ENCODE measurements around the gene LY86. TPM values are rescaled to one million over a fixed set of nuclear protein-coding genes. Genes with fewer than 3 reads are reported as not detected.

The LY86 gene
- total and polyA plus RNA-seq, 2 of the 13 experiments (the other 11 are each of a cell fraction or from before 2014, with no cell fraction given): not detected

DNA sequence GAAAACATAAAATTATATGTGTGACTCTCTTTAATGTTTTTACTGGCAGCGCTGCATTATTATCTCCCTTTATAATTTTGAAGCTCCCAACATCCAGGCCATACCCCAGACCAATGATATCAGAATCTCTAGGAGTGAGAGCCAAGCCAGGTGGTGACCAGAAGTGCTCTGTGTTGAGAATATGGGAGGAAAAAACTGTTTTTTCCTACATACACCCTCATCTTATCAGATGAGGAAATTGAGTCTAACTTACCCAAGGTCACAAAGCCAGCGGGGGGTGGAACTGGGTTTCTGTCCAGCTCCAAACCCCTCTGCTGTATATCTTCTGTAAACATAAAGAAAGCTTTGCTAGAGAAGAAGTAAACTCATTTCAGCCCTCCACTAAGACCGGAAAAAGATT is 42.5 kb downstream of the LY86 start:
- ChIA-PET POLR2A (no interaction called here), CTCF (ENCODE audit: low intra/inter-chr PET ratio, low total read pairs) (no interaction called here)
- H3K27ac ChIP-seq (ENCODE audit: extremely low read length, insufficient read depth, low read length): no peak overlapping the region
- no peak overlapping the region for H3K9ac ChIP-seq (ENCODE audit: insufficient read depth, low read depth, low read length)
- 10% methylated on average over 3 of the region's 3 CpGs for WGBS (ENCODE audit: low lambda C conversion rate)
- peaks cover 1 to 29% of the 10 kb centered on the region in 2 experiments; a peak in 3 of 5 replicates for H3K27me3 ChIP-seq (ENCODE audit: control insufficient read depth in 1 of 2, insufficient read depth in 2 of 2, low read length in 2 of 2)
- H4K20me1 ChIP-seq (ENCODE audit: insufficient read depth, low read length): no peaks in the 10 kb centered on the region
- no peak for ATAC-seq
- BruUV-seq (replicated peaks): no TSS peak
- H2AFZ ChIP-seq (ENCODE audit: low read length): no peak overlapping the region
- in situ Hi-C loops (cut with HindIII; ENCODE audit: extremely low pct_ligation_motif_present, low pct_unique_long_range_greater_than_20kb): no loop called here
- no peak overlapping the region for H3K4me3 ChIP-seq (replicated peaks in 1 of 3; ENCODE audit: insufficient read depth in 1 of 3, low read depth in 2 of 3, low read length in 3 of 3)
- no peak overlapping the region for H3K4me2 ChIP-seq (ENCODE audit: low read depth, low read length)
- H3K9me3 ChIP-seq (ENCODE audit: low read length): no peaks in the 10 kb centered on the region
- intact Hi-C loops (cut with micrococcal nuclease; ENCODE audit: unreplicated experiment): no loop called here
- no peak for DNase-seq (ENCODE audit: low spot score)
- no peaks in the 10 kb centered on the region for H3K79me2 ChIP-seq (ENCODE audit: insufficient read depth, low read length)
- no peak for FAIRE-seq
- no peaks in the 10 kb centered on the region for H3K36me3 ChIP-seq (replicated peaks in 1 of 2; ENCODE audit: control insufficient read depth in 1 of 2, insufficient read depth in 2 of 2, low read length in 2 of 2)
- no peaks in the 10 kb centered on the region for H3K4me1 ChIP-seq (ENCODE audit: insufficient read depth, low read length)
- TF ChIP-seq ZNF720 (CRISPR knock-in tag; IDR thresholded peaks at IDR 0.05) (no peak), ZNF20 (CRISPR knock-in tag; IDR thresholded peaks at IDR 0.05) (no peak), ATAD3A (CRISPR knock-in tag; IDR thresholded peaks at IDR 0.05) (no peak), SP4 (CRISPR knock-in tag; IDR thresholded peaks at IDR 0.05) (no peak), ZNF615 (CRISPR knock-in tag; IDR thresholded peaks at IDR 0.05; ENCODE audit: borderline replicate concordance) (no peak)
- TF ChIP-seq, protein P1, sequence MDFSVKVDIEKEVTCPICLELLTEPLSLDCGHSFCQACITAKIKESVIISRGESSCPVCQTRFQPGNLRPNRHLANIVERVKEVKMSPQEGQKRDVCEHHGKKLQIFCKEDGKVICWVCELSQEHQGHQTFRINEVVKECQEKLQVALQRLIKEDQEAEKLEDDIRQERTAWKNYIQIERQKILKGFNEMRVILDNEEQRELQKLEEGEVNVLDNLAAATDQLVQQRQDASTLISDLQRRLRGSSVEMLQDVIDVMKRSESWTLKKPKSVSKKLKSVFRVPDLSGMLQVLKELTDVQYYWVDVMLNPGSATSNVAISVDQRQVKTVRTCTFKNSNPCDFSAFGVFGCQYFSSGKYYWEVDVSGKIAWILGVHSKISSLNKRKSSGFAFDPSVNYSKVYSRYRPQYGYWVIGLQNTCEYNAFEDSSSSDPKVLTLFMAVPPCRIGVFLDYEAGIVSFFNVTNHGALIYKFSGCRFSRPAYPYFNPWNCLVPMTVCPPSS (IDR thresholded peaks at IDR 0.05): no peak
- TF ChIP-seq, protein P2, sequence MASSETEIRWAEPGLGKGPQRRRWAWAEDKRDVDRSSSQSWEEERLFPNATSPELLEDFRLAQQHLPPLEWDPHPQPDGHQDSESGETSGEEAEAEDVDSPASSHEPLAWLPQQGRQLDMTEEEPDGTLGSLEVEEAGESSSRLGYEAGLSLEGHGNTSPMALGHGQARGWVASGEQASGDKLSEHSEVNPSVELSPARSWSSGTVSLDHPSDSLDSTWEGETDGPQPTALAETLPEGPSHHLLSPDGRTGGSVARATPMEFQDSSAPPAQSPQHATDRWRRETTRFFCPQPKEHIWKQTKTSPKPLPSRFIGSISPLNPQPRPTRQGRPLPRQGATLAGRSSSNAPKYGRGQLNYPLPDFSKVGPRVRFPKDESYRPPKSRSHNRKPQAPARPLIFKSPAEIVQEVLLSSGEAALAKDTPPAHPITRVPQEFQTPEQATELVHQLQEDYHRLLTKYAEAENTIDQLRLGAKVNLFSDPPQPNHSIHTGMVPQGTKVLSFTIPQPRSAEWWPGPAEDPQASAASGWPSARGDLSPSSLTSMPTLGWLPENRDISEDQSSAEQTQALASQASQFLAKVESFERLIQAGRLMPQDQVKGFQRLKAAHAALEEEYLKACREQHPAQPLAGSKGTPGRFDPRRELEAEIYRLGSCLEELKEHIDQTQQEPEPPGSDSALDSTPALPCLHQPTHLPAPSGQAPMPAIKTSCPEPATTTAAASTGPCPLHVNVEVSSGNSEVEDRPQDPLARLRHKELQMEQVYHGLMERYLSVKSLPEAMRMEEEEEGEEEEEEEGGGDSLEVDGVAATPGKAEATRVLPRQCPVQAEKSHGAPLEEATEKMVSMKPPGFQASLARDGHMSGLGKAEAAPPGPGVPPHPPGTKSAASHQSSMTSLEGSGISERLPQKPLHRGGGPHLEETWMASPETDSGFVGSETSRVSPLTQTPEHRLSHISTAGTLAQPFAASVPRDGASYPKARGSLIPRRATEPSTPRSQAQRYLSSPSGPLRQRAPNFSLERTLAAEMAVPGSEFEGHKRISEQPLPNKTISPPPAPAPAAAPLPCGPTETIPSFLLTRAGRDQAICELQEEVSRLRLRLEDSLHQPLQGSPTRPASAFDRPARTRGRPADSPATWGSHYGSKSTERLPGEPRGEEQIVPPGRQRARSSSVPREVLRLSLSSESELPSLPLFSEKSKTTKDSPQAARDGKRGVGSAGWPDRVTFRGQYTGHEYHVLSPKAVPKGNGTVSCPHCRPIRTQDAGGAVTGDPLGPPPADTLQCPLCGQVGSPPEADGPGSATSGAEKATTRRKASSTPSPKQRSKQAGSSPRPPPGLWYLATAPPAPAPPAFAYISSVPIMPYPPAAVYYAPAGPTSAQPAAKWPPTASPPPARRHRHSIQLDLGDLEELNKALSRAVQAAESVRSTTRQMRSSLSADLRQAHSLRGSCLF (CRISPR knock-in tag; IDR thresholded peaks at IDR 0.05; ENCODE audit: borderline replicate concordance): no peak
- TF ChIP-seq, protein P3, sequence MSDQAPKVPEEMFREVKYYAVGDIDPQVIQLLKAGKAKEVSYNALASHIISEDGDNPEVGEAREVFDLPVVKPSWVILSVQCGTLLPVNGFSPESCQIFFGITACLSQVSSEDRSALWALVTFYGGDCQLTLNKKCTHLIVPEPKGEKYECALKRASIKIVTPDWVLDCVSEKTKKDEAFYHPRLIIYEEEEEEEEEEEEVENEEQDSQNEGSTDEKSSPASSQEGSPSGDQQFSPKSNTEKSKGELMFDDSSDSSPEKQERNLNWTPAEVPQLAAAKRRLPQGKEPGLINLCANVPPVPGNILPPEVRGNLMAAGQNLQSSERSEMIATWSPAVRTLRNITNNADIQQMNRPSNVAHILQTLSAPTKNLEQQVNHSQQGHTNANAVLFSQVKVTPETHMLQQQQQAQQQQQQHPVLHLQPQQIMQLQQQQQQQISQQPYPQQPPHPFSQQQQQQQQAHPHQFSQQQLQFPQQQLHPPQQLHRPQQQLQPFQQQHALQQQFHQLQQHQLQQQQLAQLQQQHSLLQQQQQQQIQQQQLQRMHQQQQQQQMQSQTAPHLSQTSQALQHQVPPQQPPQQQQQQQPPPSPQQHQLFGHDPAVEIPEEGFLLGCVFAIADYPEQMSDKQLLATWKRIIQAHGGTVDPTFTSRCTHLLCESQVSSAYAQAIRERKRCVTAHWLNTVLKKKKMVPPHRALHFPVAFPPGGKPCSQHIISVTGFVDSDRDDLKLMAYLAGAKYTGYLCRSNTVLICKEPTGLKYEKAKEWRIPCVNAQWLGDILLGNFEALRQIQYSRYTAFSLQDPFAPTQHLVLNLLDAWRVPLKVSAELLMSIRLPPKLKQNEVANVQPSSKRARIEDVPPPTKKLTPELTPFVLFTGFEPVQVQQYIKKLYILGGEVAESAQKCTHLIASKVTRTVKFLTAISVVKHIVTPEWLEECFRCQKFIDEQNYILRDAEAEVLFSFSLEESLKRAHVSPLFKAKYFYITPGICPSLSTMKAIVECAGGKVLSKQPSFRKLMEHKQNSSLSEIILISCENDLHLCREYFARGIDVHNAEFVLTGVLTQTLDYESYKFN (CRISPR knock-in tag; conservative IDR thresholded peaks at IDR 0.05): no peak
- TF ChIP-seq, protein P4, sequence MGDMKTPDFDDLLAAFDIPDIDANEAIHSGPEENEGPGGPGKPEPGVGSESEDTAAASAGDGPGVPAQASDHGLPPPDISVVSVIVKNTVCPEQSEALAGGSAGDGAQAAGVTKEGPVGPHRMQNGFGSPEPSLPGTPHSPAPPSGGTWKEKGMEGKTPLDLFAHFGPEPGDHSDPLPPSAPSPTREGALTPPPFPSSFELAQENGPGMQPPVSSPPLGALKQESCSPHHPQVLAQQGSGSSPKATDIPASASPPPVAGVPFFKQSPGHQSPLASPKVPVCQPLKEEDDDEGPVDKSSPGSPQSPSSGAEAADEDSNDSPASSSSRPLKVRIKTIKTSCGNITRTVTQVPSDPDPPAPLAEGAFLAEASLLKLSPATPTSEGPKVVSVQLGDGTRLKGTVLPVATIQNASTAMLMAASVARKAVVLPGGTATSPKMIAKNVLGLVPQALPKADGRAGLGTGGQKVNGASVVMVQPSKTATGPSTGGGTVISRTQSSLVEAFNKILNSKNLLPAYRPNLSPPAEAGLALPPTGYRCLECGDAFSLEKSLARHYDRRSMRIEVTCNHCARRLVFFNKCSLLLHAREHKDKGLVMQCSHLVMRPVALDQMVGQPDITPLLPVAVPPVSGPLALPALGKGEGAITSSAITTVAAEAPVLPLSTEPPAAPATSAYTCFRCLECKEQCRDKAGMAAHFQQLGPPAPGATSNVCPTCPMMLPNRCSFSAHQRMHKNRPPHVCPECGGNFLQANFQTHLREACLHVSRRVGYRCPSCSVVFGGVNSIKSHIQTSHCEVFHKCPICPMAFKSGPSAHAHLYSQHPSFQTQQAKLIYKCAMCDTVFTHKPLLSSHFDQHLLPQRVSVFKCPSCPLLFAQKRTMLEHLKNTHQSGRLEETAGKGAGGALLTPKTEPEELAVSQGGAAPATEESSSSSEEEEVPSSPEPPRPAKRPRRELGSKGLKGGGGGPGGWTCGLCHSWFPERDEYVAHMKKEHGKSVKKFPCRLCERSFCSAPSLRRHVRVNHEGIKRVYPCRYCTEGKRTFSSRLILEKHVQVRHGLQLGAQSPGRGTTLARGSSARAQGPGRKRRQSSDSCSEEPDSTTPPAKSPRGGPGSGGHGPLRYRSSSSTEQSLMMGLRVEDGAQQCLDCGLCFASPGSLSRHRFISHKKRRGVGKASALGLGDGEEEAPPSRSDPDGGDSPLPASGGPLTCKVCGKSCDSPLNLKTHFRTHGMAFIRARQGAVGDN (CRISPR knock-in tag; IDR thresholded peaks at IDR 0.05): no peak
